ENCODE results near the gene AIF1. TPM values are rescaled to one million over a fixed set of nuclear protein-coding genes. Genes with fewer than 3 reads are reported as not detected.
"Not testable (repeated sequence)": the region's sequence is repeated elsewhere in the genome, so short reads cannot be mapped to it uniquely, and the experiment has no call there.

The AIF1 gene
- total RNA-seq, 1 donor from 2014 or later = 55.3 TPM

GRCh38 chr6:31588871-31589650 lies 26.0 kb upstream of the AIF1 start:
- Histone ChIP-seq H3K36me3 (no peaks in the 10 kb centered on the region), H3K27me3 (no peaks in the 10 kb centered on the region), H3K27ac (no peak overlapping the region), H3K4me1 (peaks cover 10% of the 10 kb centered on the region), H3K4me3 (no peak overlapping the region), H3K9me3 (no peaks in the 10 kb centered on the region)
- TF ChIP-seq, protein P1, sequence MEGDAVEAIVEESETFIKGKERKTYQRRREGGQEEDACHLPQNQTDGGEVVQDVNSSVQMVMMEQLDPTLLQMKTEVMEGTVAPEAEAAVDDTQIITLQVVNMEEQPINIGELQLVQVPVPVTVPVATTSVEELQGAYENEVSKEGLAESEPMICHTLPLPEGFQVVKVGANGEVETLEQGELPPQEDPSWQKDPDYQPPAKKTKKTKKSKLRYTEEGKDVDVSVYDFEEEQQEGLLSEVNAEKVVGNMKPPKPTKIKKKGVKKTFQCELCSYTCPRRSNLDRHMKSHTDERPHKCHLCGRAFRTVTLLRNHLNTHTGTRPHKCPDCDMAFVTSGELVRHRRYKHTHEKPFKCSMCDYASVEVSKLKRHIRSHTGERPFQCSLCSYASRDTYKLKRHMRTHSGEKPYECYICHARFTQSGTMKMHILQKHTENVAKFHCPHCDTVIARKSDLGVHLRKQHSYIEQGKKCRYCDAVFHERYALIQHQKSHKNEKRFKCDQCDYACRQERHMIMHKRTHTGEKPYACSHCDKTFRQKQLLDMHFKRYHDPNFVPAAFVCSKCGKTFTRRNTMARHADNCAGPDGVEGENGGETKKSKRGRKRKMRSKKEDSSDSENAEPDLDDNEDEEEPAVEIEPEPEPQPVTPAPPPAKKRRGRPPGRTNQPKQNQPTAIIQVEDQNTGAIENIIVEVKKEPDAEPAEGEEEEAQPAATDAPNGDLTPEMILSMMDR (IDR thresholded peaks at IDR 0.05) = no peak
- DNase-seq (peak; percentile 65), ATAC-seq (peak; percentile 55)
- intact Hi-C loops (cut with DNase I) = no loop called here

- H3K27ac ChIP-seq; H3K9me3 ChIP-seq; H3K4me1 ChIP-seq; H3K27me3 ChIP-seq; intact Hi-C loops (cut with DNase I); DNase-seq; ATAC-seq; H3K4me3 ChIP-seq; H3K36me3 ChIP-seq: not testable (repeated sequence)
These were observed 24.3 kb upstream of the AIF1 start for GRCh38 chr6:31590691-31591090.

GRCh38 chr6:31592396-31592771 lies 22.6 kb upstream of the AIF1 start:
- ATAC-seq (no peak), DNase-seq (no peak)
- intact Hi-C loops (cut with DNase I) = no loop called here
- no peaks in the 10 kb centered on the region for H3K9me3 ChIP-seq
- peaks cover 4% of the 10 kb centered on the region for H3K4me1 ChIP-seq
- H3K4me3 ChIP-seq = no peak overlapping the region
- H3K36me3 ChIP-seq = no peaks in the 10 kb centered on the region
- H3K27me3 ChIP-seq = no peaks in the 10 kb centered on the region
- no peak overlapping the region for H3K27ac ChIP-seq
- TF ChIP-seq, protein P1 (IDR thresholded peaks at IDR 0.05) = no peak

DNA sequence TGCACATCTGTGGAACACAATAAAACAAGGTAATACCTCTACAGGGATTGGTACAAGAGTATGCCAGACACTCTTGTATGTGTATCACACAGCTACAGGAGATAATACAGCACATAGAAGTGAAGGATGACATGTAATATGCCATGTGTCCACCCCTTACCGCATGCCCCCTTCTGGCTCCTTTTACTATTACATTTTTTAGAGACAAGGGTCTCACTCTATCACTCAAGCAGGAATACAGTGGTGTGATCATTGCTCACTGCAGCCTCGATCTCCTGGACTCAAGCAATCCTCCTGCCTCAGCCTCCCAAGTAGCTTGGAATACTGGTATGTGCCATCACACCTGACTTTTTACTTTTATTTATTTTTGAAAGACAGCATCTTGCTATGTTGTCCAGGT lies 18.0 kb upstream of the AIF1 start:
- intact Hi-C loops (cut with DNase I) = loop anchor here (5.0 kb wide), 1 partner anchor 50 kb away; the partner anchor contains the start of genes ATP6V1G2 and NFKBIL1
- H3K36me3 ChIP-seq = no peaks in the 10 kb centered on the region
- no peak overlapping the region for H3K4me3 ChIP-seq
- H3K27ac ChIP-seq = no peak overlapping the region
- DNase-seq (no peak), ATAC-seq (peak; percentile 77)
- TF ChIP-seq, protein P1 (IDR thresholded peaks at IDR 0.05) = peak; percentile 41
- H3K9me3 ChIP-seq = no peaks in the 10 kb centered on the region
- no peaks in the 10 kb centered on the region for H3K4me1 ChIP-seq
- no peaks in the 10 kb centered on the region for H3K27me3 ChIP-seq

DNA sequence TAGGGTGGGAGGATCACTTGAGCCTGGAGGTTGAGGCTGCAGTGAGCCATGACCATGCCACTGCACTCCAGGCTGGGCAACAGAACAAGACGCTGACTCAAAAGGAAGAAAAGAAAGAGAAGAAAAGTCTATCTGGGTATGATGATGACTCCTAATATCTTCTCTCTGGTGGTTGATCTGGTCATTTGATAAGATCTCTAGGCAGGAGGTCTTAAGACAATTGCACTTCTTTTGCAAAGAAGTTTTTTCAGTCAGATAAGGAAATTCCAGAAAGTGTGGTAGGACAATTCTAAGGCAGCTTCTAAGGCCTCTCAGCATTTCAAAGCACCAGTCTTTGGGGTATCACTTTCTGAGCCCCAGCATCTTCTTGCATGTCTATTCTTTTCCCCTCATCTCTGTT lies 7.7 kb upstream of the AIF1 start:
- no peak for DNase-seq
- Histone ChIP-seq H3K4me1 (no peaks in the 10 kb centered on the region), H3K36me3 (no peaks in the 10 kb centered on the region), H3K27me3 (no peaks in the 10 kb centered on the region), H3K4me3 (no peak overlapping the region), H3K9me3 (no peaks in the 10 kb centered on the region), H3K27ac (no peak overlapping the region)
- TF ChIP-seq, protein P1 (IDR thresholded peaks at IDR 0.05) = no peak
- intact Hi-C loops (cut with DNase I) = no loop called here
- ATAC-seq = no peak

DNA sequence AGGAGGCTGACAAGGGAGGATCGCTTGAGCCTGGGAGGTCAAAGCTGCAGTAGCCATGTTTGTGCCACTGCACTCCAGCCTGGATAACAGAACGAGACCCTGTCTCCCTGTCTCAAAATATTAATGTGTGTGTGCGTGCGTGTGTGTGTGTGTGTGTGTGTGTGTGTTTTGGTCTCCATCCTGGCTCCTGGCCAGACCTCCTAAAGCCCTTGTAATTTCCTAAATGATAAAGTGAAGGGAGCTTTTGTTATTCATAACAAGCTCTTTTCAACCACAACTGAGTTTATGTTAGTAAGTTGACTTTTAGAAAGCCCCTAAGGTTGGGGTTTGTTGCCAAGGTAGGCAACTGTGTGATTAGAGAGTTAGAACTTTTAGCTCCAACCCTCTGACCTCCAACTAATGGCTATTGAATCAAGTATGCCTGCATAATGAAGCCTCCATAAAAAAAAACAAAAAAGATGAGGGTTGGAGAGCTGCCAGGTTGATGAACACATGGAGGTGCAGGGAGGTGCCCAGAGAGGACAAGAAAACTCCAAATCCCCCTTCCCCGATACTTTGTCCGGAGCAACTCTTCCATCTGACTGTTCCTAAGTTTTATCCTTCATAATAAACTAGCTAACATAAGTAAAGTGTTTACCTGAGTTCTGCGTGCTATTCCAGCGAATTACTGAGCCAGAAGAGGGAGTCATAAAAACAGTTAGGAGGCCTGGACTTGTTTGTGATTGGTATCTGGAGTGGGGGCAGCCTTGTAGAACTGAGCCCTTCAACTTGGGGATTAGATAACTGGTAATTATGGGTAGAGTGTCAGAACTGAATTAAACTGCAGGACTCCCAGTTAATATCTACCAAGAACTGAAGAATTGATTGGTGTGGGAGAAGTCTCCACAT lies 5.3 kb upstream of the AIF1 start:
- H3K4me1 ChIP-seq = no peaks in the 10 kb centered on the region
- DNase-seq (no peak), ATAC-seq (no peak)
- H3K27ac ChIP-seq = no peak overlapping the region
- H3K27me3 ChIP-seq = no peaks in the 10 kb centered on the region
- TF ChIP-seq, protein P1 (IDR thresholded peaks at IDR 0.05) = no peak
- H3K9me3 ChIP-seq = no peaks in the 10 kb centered on the region
- no peaks in the 10 kb centered on the region for H3K36me3 ChIP-seq
- H3K4me3 ChIP-seq = no peak overlapping the region
- intact Hi-C loops (cut with DNase I) = no loop called here
